Neural progenitor cell (in vitro differentiated cells): ENCODE results near the gene TRIO.

Source experiments
- CTCF ChIP-seq: fragments of 200-600 bp; sonication (generic); IDR thresholded peaks from 2 replicates; pipeline ENCODE4 v1.5.1; 2017; ENCODE audit warnings: antibody characterized with exemption, mild to moderate bottlenecking
- EZH2 ChIP-seq: fragments of 200-600 bp; sonication (generic); IDR thresholded peaks from 2 replicates; pipeline ENCODE4 v1.6.1; 2017; ENCODE audit warnings: antibody characterized with exemption, mild to moderate bottlenecking, moderate library complexity
- EZH2phosphoT487 ChIP-seq: fragments of 200-600 bp; sonication (generic); IDR thresholded peaks from 2 replicates; pipeline ENCODE4 v1.6.1; 2017; ENCODE audit warnings: antibody characterized with exemption

GRCh38 chr5:14483504-14484157 is 340.5 kb downstream of the TRIO start:
- TF ChIP-seq CTCF, result no peak
- no peak for TF ChIP-seq EZH2
- no peak for TF ChIP-seq EZH2phosphoT487
